PC-3 (cell line): ENCODE data around the gene PRUNE2. TPM values are rescaled to one million over a fixed set of nuclear protein-coding genes. Genes with fewer than 3 reads are reported as not detected.

Experiments used
- ATAC-seq: fragments of 200-7000 bp; cut with Tn5 transposase; 2 replicates; pipeline ENCODE4 v1.9.1; 2020; ENCODE audit warnings: mild to moderate bottlenecking, moderate library complexity
- BruUV-seq: library from RNA; stranded (reverse); fragments of 400-500 nt; replicated peaks from 2 replicates; lab custom pipeline; 2021; lab: Mats Ljungman, UMichigan
- CTCF ChIA-PET: fragments of 300-600 bp; sonication (Branson Sonifier 250); formaldehyde crosslinking; loops from one replicate; lab custom pipeline; 2022; ENCODE audit warnings: antibody characterized with exemption; lab: Charles Lee
- POLR2A ChIA-PET: fragments of 300-600 bp; sonication (Branson Sonifier 250); formaldehyde crosslinking; loops from one replicate; lab custom pipeline; 2022; ENCODE audit warnings: antibody characterized with exemption; ENCODE audit not compliant: unreplicated experiment; lab: Charles Lee
- DNase-seq: peaks from one replicate; pipeline ENCODE4 v3.0.0-alpha.2; 2015
- H2AFZ ChIP-seq: fragments of 300-600 bp; sonication (generic); 2 replicates; pipeline ENCODE4 v1.6.0; 2016; ENCODE audit warnings: antibody characterized with exemption, low read length
- H3F3A ChIP-seq: fragments of 300-600 bp; sonication (generic); one replicate; pipeline ENCODE4 v1.6.0; 2017; ENCODE audit warnings: antibody characterized with exemption, low read length, control low read depth, mild to moderate bottlenecking; ENCODE audit not compliant: unreplicated experiment
- H3K27ac ChIP-seq: fragments of 300-600 bp; sonication (generic); 2 replicates; pipeline ENCODE4 v1.5.1; 2016; ENCODE audit warnings: mild to moderate bottlenecking, low read length
- H3K27me3 ChIP-seq: fragments of 300-600 bp; sonication (generic); 2 replicates; pipeline ENCODE4 v1.6.1; 2016; ENCODE audit warnings: low read length, mixed read lengths
- H3K36me3 ChIP-seq: fragments of 300-600 bp; sonication (generic); 2 replicates; pipeline ENCODE4 v1.6.1; 2016; ENCODE audit warnings: low read depth, mixed run types, low read length, mixed read lengths
- H3K4me1 ChIP-seq: fragments of 300-600 bp; sonication (generic); 2 replicates; pipeline ENCODE4 v1.5.1; 2016; ENCODE audit warnings: low read length; ENCODE audit not compliant: insufficient read depth
- H3K4me2 ChIP-seq: fragments of 300-600 bp; sonication (generic); 2 replicates; pipeline ENCODE4 v1.6.0; 2016; ENCODE audit warnings: low read length
- H3K4me3 ChIP-seq: fragments of 300-600 bp; sonication (generic); 2 replicates; pipeline ENCODE4 v1.5.1; 2016; ENCODE audit warnings: mild to moderate bottlenecking, low read length, mixed read lengths
- H3K79me2 ChIP-seq: fragments of 300-600 bp; sonication (generic); 2 replicates; pipeline ENCODE4 v1.6.1; 2017; ENCODE audit warnings: low read length, mixed read lengths
- H3K9ac ChIP-seq: fragments of 300-600 bp; sonication (generic); 2 replicates; pipeline ENCODE4 v1.6.0; 2016; ENCODE audit warnings: mild to moderate bottlenecking, low read length
- H3K9me2 ChIP-seq: fragments of 300-600 bp; sonication (generic); replicated peaks from 2 replicates; pipeline ENCODE4 v1.6.1; 2016; ENCODE audit warnings: mixed run types, low read length, mixed read lengths
- H3K9me3 ChIP-seq: fragments of 300-600 bp; sonication (generic); 2 replicates; pipeline ENCODE4 v1.6.1; 2016; ENCODE audit warnings: low read length, mixed read lengths
- H4K20me1 ChIP-seq: fragments of 300-600 bp; sonication (generic); 2 replicates; pipeline ENCODE4 v1.6.1; 2016; ENCODE audit warnings: low read length, mixed read lengths
- CTCF ChIP-seq: fragments of 300-600 bp; sonication (generic); conservative IDR thresholded peaks from 2 replicates; pipeline ENCODE4 v1.5.1; 2017; ENCODE audit warnings: antibody characterized with exemption, low read depth, mild to moderate bottlenecking, low read length
- EZH2 ChIP-seq: fragments of 300-600 bp; sonication (generic); IDR thresholded peaks from one replicate; pipeline ENCODE4 v1.6.1; 2017; ENCODE audit warnings: antibody characterized with exemption, mild to moderate bottlenecking, low read length; ENCODE audit not compliant: unreplicated experiment
- EZH2phosphoT487 ChIP-seq: fragments of 300-600 bp; sonication (generic); IDR thresholded peaks from 2 replicates; pipeline ENCODE4 v1.6.1; 2018; ENCODE audit warnings: mild to moderate bottlenecking, antibody characterized with exemption, low read length, borderline replicate concordance
- intact Hi-C: fragments of 100-400 bp; cut with micrococcal nuclease; formaldehyde crosslinking; loops from 2 replicates; pipeline ENCODE4 v1.9.0; 2023
- total RNA-seq: library from RNA; depleted of rRNA; stranded (reverse); fragments of >200 nt; gene quantifications from 2 replicates; pipeline ENCODE4 v1.2.3, GENCODE V29; 2014

The PRUNE2 gene
- total RNA-seq, 1 experiment from 2014 or later, result not detected

GRCh38 chr9:76846297-76846696 is 59.6 kb downstream of the PRUNE2 start:
- H3K4me1 ChIP-seq, result no peaks in the 10 kb centered on the region
- no peak for DNase-seq
- ATAC-seq, result no peak
- no peaks in the 10 kb centered on the region for H3F3A ChIP-seq
- no peaks in the 10 kb centered on the region for H3K27me3 ChIP-seq
- ChIA-PET CTCF (no interaction called here), POLR2A (no interaction called here)
- H2AFZ ChIP-seq, result no peak overlapping the region
- no peak overlapping the region for H3K4me3 ChIP-seq
- no peaks in the 10 kb centered on the region for H4K20me1 ChIP-seq
- no peak overlapping the region for H3K4me2 ChIP-seq
- H3K9me2 ChIP-seq, result no peaks in the 10 kb centered on the region
- TF ChIP-seq CTCF, result no peak
- no peak for TF ChIP-seq EZH2phosphoT487
- TF ChIP-seq EZH2, result no peak
- no peak overlapping the region for H3K27ac ChIP-seq
- no peaks in the 10 kb centered on the region for H3K36me3 ChIP-seq
- BruUV-seq, result no TSS peak
- H3K9me3 ChIP-seq, result no peaks in the 10 kb centered on the region
- no peak overlapping the region for H3K9ac ChIP-seq
- no peaks in the 10 kb centered on the region for H3K79me2 ChIP-seq
- intact Hi-C loops, result no loop called here

DNA sequence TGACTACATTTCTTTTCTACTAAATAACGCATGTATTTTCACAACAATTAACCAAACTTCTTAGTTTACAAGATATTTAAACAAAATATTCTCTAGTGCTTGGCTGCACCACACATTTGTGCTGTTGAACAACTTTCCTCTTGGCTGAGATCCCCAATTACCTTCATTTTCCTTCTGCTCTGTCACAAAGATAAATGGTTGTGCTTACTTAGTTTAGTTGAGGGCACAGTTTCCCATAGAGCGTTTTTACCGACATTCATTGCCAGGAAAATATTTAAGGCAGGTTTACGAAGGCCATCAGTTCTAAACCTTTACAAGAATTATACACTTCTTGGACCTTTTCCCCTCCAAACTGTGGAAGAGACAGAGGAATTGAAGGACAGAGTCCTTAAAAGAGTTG is 60.7 kb downstream of the PRUNE2 start:
- Histone ChIP-seq H3K4me2 (no peak overlapping the region), H3F3A (no peaks in the 10 kb centered on the region), H3K4me3 (no peak overlapping the region), H3K79me2 (no peaks in the 10 kb centered on the region), H2AFZ (no peak overlapping the region), H3K9me2 (no peaks in the 10 kb centered on the region), H3K9ac (no peak overlapping the region), H3K27me3 (no peaks in the 10 kb centered on the region), H3K27ac (no peak overlapping the region), H4K20me1 (no peaks in the 10 kb centered on the region), H3K9me3 (no peaks in the 10 kb centered on the region), H3K36me3 (no peaks in the 10 kb centered on the region), H3K4me1 (no peaks in the 10 kb centered on the region)
- intact Hi-C loops, result no loop called here
- DNase-seq (no peak), ATAC-seq (no peak)
- CTCF ChIA-PET, result no interaction called here
- POLR2A ChIA-PET, result no interaction called here
- no peak for TF ChIP-seq EZH2
- TF ChIP-seq CTCF, result no peak
- no peak for TF ChIP-seq EZH2phosphoT487
- no TSS peak for BruUV-seq

DNA sequence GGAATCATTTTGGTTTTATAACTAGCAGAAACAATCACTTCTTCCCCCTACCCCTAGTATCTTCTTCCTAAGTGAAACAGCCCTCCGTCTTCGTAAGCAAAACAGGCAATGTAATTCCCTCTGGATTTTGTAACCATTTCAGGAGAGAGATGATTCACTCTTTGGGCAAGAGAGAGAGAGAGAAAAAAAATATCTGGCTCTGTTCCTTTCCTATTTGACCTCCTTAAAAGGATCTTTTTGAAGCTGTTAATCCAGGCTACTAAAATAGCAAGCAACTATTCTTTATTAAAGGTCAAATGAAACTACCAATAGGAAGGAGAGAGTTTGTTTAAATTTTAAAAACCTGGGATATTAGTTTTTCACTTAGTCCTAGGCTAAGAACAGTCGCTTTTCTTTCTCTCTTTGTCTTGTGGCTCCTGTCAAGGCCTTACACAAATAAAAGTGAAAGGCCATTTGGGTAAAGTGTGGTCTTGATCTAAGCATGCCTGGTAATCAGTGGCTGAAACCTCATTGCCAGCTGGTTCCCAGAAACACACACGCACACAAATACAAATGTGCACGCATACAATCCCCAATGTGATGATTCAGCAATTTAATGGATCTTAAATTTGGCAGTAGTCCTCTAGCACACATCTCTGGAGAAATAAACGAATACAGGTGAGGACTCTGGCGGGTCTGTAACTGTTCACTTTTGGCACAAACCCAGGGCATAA is 70.2 kb downstream of the PRUNE2 start:
- Histone ChIP-seq H3K9me3 (no peaks in the 10 kb centered on the region), H3F3A (no peaks in the 10 kb centered on the region), H3K36me3 (no peaks in the 10 kb centered on the region), H2AFZ (peak overlapping the region; percentile 41; the same call in 1 of the 2 replicates), H4K20me1 (no peaks in the 10 kb centered on the region), H3K9me2 (no peaks in the 10 kb centered on the region), H3K4me1 (peaks cover 13% of the 10 kb centered on the region; the same call in 1 of the 2 replicates), H3K9ac (no peak overlapping the region; the same call in 1 of the 2 replicates), H3K79me2 (no peaks in the 10 kb centered on the region), H3K4me3 (no peak overlapping the region), H3K4me2 (peak overlapping the region; percentile 38; the same call in 1 of the 2 replicates), H3K27ac (peak overlapping the region; percentile 28; the same call in 1 of the 2 replicates), H3K27me3 (no peaks in the 10 kb centered on the region)
- TF ChIP-seq CTCF (no peak), EZH2 (no peak)
- POLR2A ChIA-PET, result no interaction called here
- no peak for ATAC-seq
- intact Hi-C loops, result no loop called here
- no TSS peak for BruUV-seq
- CTCF ChIA-PET, result no interaction called here
- DNase-seq, result peak; percentile 38
